GM18498 (cell line): Measurements from ENCODE around the gene SH3TC1.

Experiments
- ATAC-seq: cut with Tn5 transposase; IDR thresholded peaks from one replicate; pipeline ENCODE4 v1.9.1; 2021; ENCODE audit warnings: mild to moderate bottlenecking, moderate library complexity; ENCODE audit not compliant: unreplicated experiment

The SH3TC1 gene

DNA sequence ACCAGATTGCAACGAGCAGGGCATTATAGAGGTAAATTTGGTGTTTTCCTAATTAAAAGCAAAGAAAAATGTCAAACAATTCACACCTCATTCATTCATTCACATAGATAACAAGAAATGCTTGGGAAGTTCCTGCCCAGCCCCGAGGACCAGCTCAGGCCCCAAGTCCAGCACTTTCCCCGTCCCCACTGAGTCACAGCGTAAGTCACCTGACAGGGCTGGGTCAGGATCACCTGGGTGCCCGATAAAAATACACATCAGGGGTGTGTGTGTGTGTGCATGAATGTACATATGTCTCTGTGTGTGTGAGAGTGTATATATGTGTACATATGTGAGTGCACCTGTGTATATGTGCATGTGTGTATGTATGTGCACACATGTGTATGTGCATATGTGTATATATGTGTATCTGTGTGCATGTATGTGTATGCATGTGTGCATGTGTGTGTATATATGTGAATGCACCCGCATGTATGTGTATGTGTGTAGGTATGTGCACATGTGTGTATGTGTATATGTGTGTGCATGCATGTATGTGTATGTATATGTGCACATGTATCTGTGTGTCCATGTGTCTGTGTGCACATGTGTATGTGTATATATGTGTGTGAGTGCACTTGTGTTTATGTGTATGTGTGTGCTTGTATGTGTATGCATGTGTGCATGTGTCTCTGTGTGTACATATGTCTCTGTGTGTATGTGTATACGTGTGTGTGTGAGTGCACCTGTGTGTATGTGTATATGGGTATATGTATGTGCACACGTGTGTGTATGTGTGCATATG is 18.6 kb upstream of the SH3TC1 start:
- ATAC-seq = no peak

GRCh38 chr4:8181119-8181518 is 18.0 kb upstream of the SH3TC1 start:
- ATAC-seq = no peak

- no peak for ATAC-seq
These were observed 17.2 kb upstream of the SH3TC1 start for GRCh38 chr4:8181844-8182243.

DNA sequence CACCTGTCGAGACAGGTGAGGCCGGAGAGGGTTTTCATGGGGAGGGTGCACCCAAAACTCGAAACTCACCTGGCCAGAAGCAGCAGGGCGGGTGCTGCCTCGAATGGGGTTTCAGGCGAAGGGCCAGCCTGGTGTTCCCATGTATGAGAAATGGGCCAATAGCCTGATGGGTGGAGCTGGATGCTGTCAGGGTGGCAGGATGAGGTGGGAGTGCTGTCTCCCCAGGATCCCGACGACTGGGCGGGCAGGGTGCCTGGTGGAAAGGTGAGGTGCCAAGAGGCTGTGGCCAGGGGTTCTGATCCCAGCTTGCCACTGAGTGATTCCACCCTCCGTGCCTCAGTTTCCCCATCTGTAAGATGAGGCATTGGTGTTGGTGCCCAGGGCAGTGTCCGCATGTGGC is 16.8 kb upstream of the SH3TC1 start:
- ATAC-seq = no peak

DNA sequence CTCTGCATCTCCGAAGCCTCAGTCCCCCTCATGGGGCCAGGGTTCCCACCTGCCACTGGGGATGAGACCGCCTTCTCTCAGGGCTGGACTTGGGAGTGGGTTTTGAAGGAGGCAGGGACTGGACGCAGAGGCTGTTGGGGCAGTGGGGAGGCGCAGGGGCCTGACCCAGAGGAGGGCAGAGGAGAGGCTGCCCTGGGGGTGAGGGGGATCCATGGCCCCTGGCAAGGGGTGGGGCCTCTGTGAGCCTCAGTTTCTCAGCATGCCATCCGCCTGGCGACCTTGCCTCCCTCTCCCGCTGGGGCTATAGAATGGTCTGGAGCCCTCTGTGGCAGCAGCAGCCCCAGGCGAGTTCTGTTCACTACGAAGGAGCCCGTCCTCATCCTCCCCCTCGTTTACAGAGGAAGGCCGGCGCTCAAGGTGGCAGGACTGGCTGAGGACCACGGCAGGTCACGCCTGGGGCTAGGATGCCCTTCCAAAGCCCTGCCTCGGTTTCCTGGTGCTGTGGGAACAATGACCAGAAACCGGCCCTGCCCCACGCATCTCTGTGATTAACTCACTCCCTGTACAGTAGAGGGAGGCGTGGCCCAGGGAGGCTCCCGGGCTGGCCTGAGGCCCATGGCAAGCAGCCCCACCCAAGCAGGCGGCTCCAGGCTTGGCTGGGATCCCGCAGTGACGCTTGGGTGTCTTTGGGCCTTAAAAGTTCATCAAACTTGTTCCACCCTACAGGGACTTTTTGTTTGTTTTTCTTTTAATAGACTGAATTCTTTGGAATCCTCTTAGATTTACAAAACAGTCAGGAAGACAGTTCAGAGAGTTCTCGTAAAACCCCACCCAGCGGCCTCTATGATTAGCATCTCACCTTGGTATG is 16.0 kb upstream of the SH3TC1 start:
- ATAC-seq = no peak

GRCh38 chr4:8184061-8184460 is 15.0 kb upstream of the SH3TC1 start:
- ATAC-seq = no peak

DNA sequence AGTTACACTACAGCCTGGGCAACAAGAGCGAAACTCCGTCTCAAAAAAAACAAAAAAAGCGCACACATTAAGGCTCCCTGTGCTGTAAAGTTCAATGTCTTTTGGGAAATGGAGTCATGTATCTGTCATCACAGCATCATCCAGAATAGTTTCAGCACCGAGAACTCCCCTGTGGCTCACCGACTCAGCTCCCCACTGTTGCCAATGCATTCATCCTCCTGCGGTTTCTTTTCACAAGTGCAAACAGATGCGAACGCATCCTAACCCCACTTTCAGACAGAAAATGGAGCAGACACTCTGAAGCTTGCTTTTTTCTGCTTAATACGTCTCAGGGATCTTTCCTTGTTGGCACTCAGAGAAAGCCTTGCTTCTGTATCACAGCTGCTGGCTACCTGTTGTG is 13.8 kb upstream of the SH3TC1 start:
- ATAC-seq = no peak

- no peak for ATAC-seq
These were observed 13.2 kb upstream of the SH3TC1 start for GRCh38 chr4:8185930-8186329.

- ATAC-seq = no peak
These were observed 11.0 kb upstream of the SH3TC1 start for GRCh38 chr4:8188085-8188484.

DNA sequence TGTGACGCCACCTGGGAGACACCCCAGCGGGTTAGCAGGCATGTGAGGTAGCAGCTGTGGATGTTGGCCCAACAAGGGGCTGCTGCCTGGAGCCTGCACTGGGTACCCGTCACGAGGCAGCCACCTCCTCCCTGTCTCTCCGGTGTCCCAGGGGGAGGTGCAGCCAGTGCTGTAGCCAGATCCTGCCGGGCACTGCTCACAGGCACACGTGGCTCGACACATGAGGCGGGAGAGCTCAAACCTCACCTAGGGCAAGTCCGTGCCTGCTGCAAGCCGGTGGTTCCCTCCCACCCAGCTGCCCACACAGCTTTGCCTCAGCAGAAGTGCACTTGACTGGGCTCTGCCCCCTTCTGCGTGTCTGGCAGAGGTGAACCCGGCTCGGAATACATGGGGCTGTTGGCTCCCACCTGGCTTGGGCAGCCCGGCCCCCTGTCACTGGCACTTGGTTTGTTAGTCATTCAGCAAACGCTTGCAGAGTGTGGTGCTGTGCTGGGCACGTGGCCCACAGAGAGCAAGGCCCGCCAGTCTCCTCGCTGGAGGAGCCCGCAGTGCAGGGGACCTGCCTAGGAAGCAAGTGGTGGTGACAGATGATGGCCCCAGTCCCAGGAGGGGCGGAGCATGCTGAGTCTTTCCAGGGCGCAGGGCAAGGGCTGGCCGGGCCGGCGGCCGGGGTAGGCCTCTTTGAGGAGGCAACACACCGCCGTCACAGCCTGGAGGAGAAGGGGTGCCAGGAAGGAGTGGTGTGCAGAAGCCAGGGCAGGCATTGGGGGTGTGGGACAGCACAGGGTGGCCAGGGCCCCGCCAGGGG is 10.1 kb upstream of the SH3TC1 start:
- ATAC-seq = no peak

- no peak for ATAC-seq
These were observed 9.3 kb upstream of the SH3TC1 start for GRCh38 chr4:8189551-8190466.

GRCh38 chr4:8191136-8191747 is 7.8 kb upstream of the SH3TC1 start:
- ATAC-seq = peak; percentile 39

- ATAC-seq = peak; percentile 87
These were observed 6.0 kb upstream of the SH3TC1 start for GRCh38 chr4:8192748-8193738.

- no peak for ATAC-seq
These were observed 4.5 kb upstream of the SH3TC1 start for GRCh38 chr4:8194306-8195242.

DNA sequence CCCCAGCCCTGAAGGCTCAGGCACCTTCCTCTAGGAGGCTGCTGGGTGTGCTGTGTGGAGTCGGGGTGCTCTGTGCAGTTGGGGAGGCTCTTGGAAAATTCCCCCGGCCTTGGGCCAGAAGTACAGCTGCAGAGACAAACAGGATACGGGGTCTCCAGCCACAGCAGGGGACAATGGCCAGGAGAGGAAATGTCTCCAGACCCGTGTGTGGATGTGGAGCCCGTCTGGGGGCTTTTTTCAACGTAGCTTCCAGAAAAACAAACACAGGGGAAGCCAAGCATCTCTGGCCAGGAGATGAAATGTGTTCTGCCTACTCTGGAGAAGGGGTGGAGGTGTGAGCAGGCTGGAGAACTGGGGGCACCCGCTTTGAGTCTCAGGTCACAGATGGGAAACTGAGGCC is 3.7 kb upstream of the SH3TC1 start:
- ATAC-seq = no peak

DNA sequence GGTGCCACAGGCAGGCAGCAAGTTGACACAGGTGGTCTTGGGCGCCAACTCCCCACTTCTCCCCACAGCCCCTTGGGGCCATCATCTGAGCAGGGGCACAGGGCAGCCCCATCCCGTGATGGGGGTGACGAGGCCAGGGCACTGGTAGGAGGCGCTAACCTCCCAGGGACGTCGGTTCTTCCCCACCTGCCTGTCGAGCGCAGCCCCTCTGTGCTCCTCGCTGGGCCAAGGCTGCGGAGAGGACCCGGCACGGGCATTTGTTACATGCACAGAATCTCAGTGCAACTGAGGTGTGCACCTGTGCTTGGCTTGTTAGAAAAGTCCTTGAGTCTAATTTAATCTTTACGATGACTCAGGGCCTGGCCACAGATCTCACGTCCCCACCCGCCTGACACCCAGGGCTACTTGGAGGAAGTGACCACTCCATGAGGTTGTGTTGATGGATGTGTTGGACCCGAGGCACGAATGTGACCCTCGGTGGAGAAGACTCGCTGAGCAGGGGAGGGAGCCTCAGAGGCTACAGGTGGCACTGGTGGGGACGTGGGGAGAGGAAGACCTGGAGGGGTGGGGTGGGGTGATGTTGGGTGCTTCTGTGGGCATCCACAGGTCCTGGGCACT is 3.1 kb upstream of the SH3TC1 start:
- no peak for ATAC-seq

GRCh38 chr4:8197521-8197920 is 1.6 kb upstream of the SH3TC1 start:
- no peak for ATAC-seq
